Measurements from ENCODE around the gene ATRN. TPM values are rescaled to one million over a fixed set of nuclear protein-coding genes. Genes with fewer than 3 reads are reported as not detected.

ATRN gene
- total and polyA plus RNA-seq, 2 donors (not counting 3 experiments of a cell fraction or from before 2014, with no cell fraction given) = 32.3 to 33.1 TPM

- H4K20me1 ChIP-seq (replicated peaks; ENCODE audit: control insufficient read depth, extremely low read depth, insufficient read depth, low read length) = peaks cover 2% of the 10 kb centered on the region
- H3K4me2 ChIP-seq (ENCODE audit: insufficient read depth, low read length) = no peak overlapping the region
- H2AFZ ChIP-seq (ENCODE audit: low read depth, low read length) = no peak overlapping the region
- dilution Hi-C loops (cut with MboI; ENCODE audit: extremely low pct_ligation_motif_present, low sequenced_read_pairs) = no loop called here
- CTCF ChIA-PET = interaction anchor here (1.0 kb wide), 1 partner anchor 12 kb away, joined by 3 read pairs; no protein-coding TSS in a partner anchor
- peaks cover 2% of the 10 kb centered on the region for H3K4me1 ChIP-seq (ENCODE audit: control insufficient read depth, extremely low read depth, insufficient read depth, low read length)
- no peak overlapping the region for H3K9ac ChIP-seq (replicated peaks; ENCODE audit: extremely low read depth, insufficient read depth, low read length)
- no peak overlapping the region for H3K4me3 ChIP-seq (replicated peaks in 1 of 3; ENCODE audit: insufficient read depth in 1 of 3, low read depth in 1 of 3, low read length in 3 of 3)
- DNase-seq (ENCODE audit: low read depth, low spot score) = no peak
- H3K27me3 ChIP-seq (ENCODE audit: control insufficient read depth in 2 of 2, insufficient read depth in 2 of 2, low read length in 2 of 2) = no peaks in the 10 kb centered on the region
- H3K27ac ChIP-seq (ENCODE audit: insufficient read depth, low read depth, low read length) = no peak overlapping the region
- POLR2A ChIA-PET = no interaction called here
- H3K9me3 ChIP-seq (replicated peaks; ENCODE audit: control insufficient read depth, insufficient read depth, low read length) = no peaks in the 10 kb centered on the region
- BruUV-seq (replicated peaks) = no TSS peak
- no peaks in the 10 kb centered on the region for H3K9me1 ChIP-seq (replicated peaks; ENCODE audit: control insufficient read depth, extremely low read depth, insufficient read depth, low read length)
- TF ChIP-seq JUN (IDR thresholded peaks at IDR 0.05; ENCODE audit: borderline replicate concordance, insufficient read depth, insufficient read length, low read depth) (no peak), GATA2 (IDR thresholded peaks at IDR 0.05; ENCODE audit: insufficient read depth, insufficient read length, low read depth, low read length) (no peak), MYC (IDR thresholded peaks at IDR 0.05; ENCODE audit: low read depth, low read length) (no peak), MAX (IDR thresholded peaks at IDR 0.05; ENCODE audit: insufficient read depth, insufficient read length) (no peak), POLR2AphosphoS5 (IDR thresholded peaks at IDR 0.05; ENCODE audit: insufficient read depth, low read depth, low read length) (no peak), CTCF (IDR thresholded peaks at IDR 0.05; ENCODE audit: extremely low read depth in 1 of 2, insufficient read depth in 1 of 2, low read depth in 1 of 2, low read length in 2 of 2) (no peak), EZH2 (IDR thresholded peaks at IDR 0.05; ENCODE audit: borderline replicate concordance, low read depth, low read length, severe bottlenecking) (no peak), FOS (IDR thresholded peaks at IDR 0.05; ENCODE audit: borderline replicate concordance, insufficient read depth, low read length) (no peak), POLR2A (IDR thresholded peaks at IDR 0.05; ENCODE audit: low read depth, low read length) (no peak)
- intact Hi-C loops (cut with micrococcal nuclease) = no loop called here
- FAIRE-seq = no peak
- no peaks in the 10 kb centered on the region for H3K36me3 ChIP-seq (ENCODE audit: control insufficient read depth in 2 of 2, extremely low read depth in 1 of 2, insufficient read depth in 2 of 2, low read length in 2 of 2)
- no peaks in the 10 kb centered on the region for H3K79me2 ChIP-seq (ENCODE audit: control insufficient read depth, insufficient read depth, low read length)
Observed at GRCh38 chr20:3509064-3509463, 38.2 kb downstream of the ATRN start.
